Mucosa of stomach (tissue), 1 donor: ENCODE data around the gene BCAM.
"Not testable (repeated sequence)": the region's sequence is repeated elsewhere in the genome, so short reads cannot be mapped to it uniquely, and the experiment has no call there.

Experiments
- H3K27me3 ChIP-seq: one replicate; pipeline ENCODE4 v1.7.0; 2013; ENCODE audit warnings: mild to moderate bottlenecking, low read length; ENCODE audit not compliant: control insufficient read depth, insufficient read depth
- H3K36me3 ChIP-seq: one replicate; pipeline ENCODE4 v1.7.0; 2013; ENCODE audit warnings: low read length; ENCODE audit not compliant: control insufficient read depth, insufficient read depth
- H3K4me1 ChIP-seq: one replicate; pipeline ENCODE4 v1.7.0; 2013; ENCODE audit warnings: mild to moderate bottlenecking, low read length; ENCODE audit not compliant: control insufficient read depth, insufficient read depth
- H3K4me3 ChIP-seq: one replicate; pipeline ENCODE4 v1.7.0; 2013; ENCODE audit warnings: low read length
- H3K9ac ChIP-seq: one replicate; pipeline ENCODE4 v1.7.0; 2013; ENCODE audit warnings: mild to moderate bottlenecking, low read length, moderate library complexity
- H3K9me3 ChIP-seq: one replicate; pipeline ENCODE4 v1.7.0; 2013; ENCODE audit warnings: mild to moderate bottlenecking, low read length, moderate library complexity; ENCODE audit not compliant: control insufficient read depth
- donor health status: Pancreatic carcinoma.

Gene BCAM

DNA sequence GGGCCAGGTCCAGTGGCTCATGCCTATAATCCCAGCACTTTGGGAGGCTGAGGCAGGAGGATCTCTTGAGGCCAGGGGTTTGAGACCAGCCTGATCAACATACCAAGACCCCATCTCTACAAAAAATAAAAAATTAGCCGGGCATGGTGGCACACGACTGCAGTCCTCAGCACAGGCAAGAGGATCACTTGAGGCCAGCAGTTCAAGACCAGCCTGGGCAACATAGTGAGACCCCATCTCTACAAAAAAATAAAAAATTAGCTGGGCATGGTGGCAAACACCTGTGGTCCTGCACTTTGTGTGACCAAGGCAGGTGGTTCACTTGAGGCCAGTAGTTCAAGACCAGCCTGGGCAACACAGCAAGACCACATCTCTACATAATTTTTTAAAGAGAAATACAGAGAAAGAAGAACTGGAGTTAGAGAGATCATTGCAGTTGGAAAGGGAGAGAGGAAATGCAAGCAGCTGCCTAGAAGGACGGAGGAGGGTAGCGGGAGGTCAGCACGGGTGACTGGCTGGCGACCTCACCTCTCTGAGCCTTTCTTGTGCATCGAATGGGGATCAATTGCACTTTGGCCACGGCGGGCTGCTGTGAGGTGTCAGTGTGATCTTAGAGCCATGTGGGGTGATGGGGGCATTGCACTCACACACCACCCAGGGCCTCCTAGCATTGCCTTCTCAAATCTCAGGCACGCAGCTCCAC, 13.9 kb downstream of the BCAM start:
- H3K36me3 ChIP-seq: no peaks in the 10 kb centered on the region
- no peaks in the 10 kb centered on the region for H3K9me3 ChIP-seq
- H3K4me3 ChIP-seq: no peak overlapping the region
- H3K27me3 ChIP-seq: peaks cover 8% of the 10 kb centered on the region
- peaks cover 7% of the 10 kb centered on the region for H3K4me1 ChIP-seq
- no peak overlapping the region for H3K9ac ChIP-seq

GRCh38 chr19:44823373-44823698, 14.4 kb downstream of the BCAM start:
- H3K9ac ChIP-seq: no peak overlapping the region
- no peak overlapping the region for H3K4me3 ChIP-seq
- H3K4me1 ChIP-seq: peaks cover 7% of the 10 kb centered on the region
- no peaks in the 10 kb centered on the region for H3K9me3 ChIP-seq
- peaks cover 8% of the 10 kb centered on the region for H3K27me3 ChIP-seq
- no peaks in the 10 kb centered on the region for H3K36me3 ChIP-seq

DNA sequence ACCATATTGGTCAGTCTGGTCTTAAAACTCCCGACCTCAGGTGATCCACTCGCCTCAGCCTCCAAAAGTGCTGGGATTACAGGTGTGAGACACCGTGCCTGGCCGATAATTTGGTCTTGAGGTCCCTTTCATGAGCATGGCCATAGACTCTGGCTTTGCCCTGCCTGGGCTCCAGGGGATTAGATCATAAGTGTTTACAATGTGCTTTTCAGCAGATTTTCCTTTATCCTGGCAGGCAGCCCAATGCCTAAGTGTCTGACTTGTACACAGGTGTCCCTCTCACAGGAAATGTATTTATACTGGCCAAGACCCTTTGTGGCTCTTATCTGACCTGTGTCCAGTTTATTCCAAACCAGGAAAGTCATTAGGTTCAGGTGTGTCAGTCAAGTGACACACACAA, 15.9 kb downstream of the BCAM start:
- H3K27me3 ChIP-seq: peaks cover 8% of the 10 kb centered on the region
- no peak overlapping the region for H3K4me3 ChIP-seq
- H3K9ac ChIP-seq: no peak overlapping the region
- H3K9me3 ChIP-seq: no peaks in the 10 kb centered on the region
- H3K4me1 ChIP-seq: peaks cover 7% of the 10 kb centered on the region
- H3K36me3 ChIP-seq: no peaks in the 10 kb centered on the region

DNA sequence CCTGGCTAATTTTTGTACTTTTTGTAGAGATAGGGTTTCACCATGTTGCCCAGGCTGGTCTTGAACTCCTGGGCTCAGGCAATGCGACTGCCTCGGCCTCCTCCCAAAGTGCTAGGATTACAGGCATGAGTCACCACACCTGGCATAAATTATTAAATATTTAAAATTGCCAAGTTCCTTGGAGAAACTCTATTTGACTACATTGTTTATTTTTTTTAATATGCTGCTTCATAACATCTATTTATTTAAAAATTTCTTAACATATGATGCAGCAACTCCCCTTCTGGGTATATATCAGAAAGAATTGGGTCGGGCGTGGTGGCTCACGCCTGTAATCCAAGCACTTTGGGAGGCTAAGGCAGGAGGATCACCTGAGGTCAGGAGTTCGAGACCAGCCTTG, 24.0 kb downstream of the BCAM start:
- H3K36me3 ChIP-seq, H3K27me3 ChIP-seq, H3K4me1 ChIP-seq, H3K9me3 ChIP-seq, H3K9ac ChIP-seq, H3K4me3 ChIP-seq: not testable (repeated sequence)

- not testable (repeated sequence) for H3K27me3 ChIP-seq, H3K36me3 ChIP-seq, H3K4me3 ChIP-seq, H3K4me1 ChIP-seq, H3K9me3 ChIP-seq, H3K9ac ChIP-seq
Measured at GRCh38 chr19:44834399-44834798, 25.5 kb downstream of the BCAM start.

- Histone ChIP-seq H3K4me1 (peaks cover 2% of the 10 kb centered on the region), H3K9me3 (no peaks in the 10 kb centered on the region), H3K9ac (no peak overlapping the region), H3K4me3 (no peak overlapping the region), H3K36me3 (no peaks in the 10 kb centered on the region), H3K27me3 (no peaks in the 10 kb centered on the region)
Measured at GRCh38 chr19:44839276-44839675, 30.4 kb downstream of the BCAM start.

DNA sequence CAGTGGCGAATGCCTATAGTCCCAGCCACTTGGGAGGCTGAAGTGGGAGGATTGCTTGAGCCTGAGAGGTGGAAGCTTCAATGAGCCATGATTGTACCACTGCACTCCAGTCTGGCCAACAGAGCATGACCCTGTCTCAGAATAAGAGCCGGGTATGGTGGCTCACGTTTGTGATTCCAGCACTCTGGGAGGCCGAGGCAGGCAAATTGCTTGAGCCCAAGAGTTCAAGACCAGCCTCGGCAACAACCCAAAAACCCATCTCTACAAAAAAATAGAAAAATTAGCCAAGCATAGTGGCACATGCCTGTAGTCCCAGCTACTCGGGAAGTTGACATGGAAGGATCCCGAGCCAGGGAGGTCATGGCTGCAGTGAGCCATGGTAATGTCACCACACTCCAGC, 31.9 kb downstream of the BCAM start:
- H3K9ac ChIP-seq: no peak overlapping the region
- peaks cover 14% of the 10 kb centered on the region for H3K4me1 ChIP-seq
- no peak overlapping the region for H3K4me3 ChIP-seq
- H3K36me3 ChIP-seq: no peaks in the 10 kb centered on the region
- H3K9me3 ChIP-seq: no peaks in the 10 kb centered on the region
- H3K27me3 ChIP-seq: no peaks in the 10 kb centered on the region

DNA sequence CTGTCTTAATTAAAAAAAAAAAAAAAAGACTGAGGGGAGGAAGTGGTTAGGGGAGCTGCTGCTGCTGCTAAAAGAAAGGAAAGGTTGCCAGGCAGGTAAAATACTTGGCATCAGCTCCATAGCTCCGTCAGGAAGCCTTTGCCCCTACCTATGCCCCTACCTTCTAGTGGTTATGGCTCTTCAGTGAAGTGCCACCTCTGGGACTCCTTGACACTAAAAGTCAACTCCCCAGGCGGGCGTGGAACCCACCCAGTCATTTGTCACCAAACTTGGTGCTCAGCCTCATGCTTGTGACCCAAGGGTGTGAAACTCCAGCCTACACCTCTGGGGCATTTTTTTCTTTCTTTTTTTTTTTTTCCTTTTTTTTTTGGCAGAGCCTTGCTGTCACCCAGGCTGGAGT, 32.3 kb downstream of the BCAM start:
- Histone ChIP-seq H3K9me3 (no peaks in the 10 kb centered on the region), H3K4me3 (no peak overlapping the region), H3K36me3 (no peaks in the 10 kb centered on the region), H3K27me3 (no peaks in the 10 kb centered on the region), H3K9ac (no peak overlapping the region), H3K4me1 (peaks cover 14% of the 10 kb centered on the region)

- Histone ChIP-seq H3K27me3 (no peaks in the 10 kb centered on the region), H3K4me3 (peak overlapping the region; percentile 33), H3K9ac (peak overlapping the region; percentile 67), H3K4me1 (peaks cover 39% of the 10 kb centered on the region), H3K36me3 (no peaks in the 10 kb centered on the region), H3K9me3 (no peaks in the 10 kb centered on the region)
Measured at GRCh38 chr19:44845286-44845611, 36.3 kb downstream of the BCAM start.

DNA sequence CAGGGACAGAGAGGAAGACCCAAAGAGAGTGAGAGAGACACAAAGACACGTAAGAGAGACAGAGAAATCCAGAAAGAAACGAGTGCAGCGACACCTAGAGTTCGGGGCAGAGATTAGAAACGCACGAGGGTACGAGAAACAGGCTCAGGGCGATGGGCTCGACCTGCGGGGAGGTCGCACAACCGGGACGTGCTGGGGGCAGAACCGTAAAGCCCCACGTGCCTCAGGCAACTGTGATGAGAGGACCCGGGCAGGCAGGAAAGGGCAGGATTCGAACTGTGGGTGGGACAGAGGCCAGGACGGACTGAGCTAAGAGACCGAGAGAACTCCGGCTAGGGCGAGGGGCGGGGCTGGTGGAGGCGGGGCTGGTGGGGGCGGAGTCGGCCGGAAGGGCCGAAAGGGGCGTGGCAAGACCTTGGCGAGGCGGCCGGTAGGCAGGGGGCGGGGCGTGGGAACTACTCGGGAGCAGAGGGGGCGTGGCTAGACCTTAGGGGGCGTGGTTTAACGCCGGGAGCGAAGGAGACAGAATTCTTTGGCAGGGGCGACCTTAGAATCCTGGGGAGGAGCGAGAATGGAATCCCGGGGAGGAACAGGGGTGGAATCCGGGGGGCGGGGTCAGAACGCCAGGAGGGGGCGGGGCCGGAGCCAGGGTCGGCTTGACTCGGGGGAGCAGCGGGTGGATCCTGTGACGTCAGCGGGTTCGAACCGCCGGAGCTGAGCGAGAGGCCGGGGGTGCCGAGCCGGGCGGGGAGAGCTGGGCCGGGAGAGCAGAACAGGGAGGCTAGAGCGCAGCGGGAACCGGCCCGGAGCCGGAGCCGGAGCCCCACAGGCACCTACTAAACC, 36.9 kb downstream of the BCAM start, which contains the start of gene NECTIN2:
NECTIN2 (plus strand) TSS at position 686 of the 843 bp plus-strand sequence. CDS start 229 bp downstream, outside the sequence.
- peaks cover 45% of the 10 kb centered on the region for H3K4me1 ChIP-seq
- H3K9ac ChIP-seq: peak within 1 kb of the TSS; percentile 98
- no peaks in the 10 kb centered on the region for H3K27me3 ChIP-seq
- H3K4me3 ChIP-seq: peak within 1 kb of the TSS; percentile 78
- H3K36me3 ChIP-seq: no peaks in the 10 kb centered on the region
- H3K9me3 ChIP-seq: no peaks in the 10 kb centered on the region

DNA sequence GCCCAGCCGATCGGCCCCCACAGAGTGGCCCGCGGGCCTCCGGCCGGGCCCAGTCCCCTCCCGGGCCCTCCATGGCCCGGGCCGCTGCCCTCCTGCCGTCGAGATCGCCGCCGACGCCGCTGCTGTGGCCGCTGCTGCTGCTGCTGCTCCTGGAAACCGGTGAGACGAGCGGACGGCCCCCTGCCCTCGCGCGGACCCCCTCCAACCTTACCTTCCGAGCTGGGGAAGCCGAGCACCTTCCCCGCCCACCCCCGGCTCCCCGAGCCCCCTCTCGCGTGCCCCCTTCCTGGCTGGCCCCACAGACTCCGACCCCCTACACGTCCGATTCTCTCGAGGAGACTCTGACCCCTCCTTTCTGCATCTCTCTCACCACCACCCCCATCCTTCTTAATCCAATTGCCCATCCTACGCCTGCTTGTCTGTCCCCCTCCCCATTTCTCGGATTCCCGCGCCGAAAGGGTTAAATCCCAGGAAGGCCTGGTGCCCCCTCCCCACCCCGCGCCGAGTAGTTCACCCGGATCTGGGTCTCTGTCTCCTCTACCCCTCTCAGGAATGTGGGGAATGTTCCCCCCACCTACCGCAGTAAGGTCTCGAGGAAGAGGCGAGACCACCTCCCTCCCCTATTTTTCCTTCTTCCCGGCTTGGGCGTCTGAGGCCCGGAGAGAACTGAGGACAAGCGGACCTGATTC, 37.7 kb downstream of the BCAM start:
- H3K36me3 ChIP-seq: no peaks in the 10 kb centered on the region
- H3K4me3 ChIP-seq: peak overlapping the region; percentile 78
- peak overlapping the region; percentile 98 for H3K9ac ChIP-seq
- H3K27me3 ChIP-seq: no peaks in the 10 kb centered on the region
- H3K9me3 ChIP-seq: no peaks in the 10 kb centered on the region
- peaks cover 47% of the 10 kb centered on the region for H3K4me1 ChIP-seq
